Measurements from ENCODE around the gene PDK4.
"Not testable (repeated sequence)": the region's sequence is repeated elsewhere in the genome, so short reads cannot be mapped to it uniquely, and the experiment has no call there.

The PDK4 gene

DNA sequence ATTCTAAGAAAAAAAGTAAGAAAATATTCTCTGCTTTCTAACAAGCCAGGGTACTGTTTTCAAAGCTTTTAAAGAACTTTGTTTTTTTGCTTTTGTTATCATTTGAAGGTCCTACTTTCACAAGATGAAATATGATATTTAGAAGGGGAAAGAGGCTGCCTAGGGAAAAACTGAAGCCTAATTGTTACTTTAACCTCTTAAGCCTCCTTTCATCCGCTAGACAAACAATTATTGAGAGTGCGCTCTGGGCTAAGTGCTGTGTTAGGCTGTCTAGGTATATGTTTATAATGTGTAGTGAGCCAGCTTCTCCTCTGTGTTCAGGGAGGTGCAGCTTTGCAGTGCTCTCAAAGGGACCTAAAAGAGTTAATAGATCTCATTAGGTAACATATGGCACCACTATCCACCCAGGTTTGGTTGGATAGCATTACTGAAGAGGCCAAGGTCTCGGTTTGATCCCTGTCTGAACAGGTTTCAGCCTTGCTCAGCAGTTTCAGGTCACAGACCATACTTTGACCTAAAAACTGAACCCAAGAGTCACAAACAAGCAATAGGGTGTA, 17.9 kb downstream of the PDK4 start:
- TF ChIP-seq, protein P1, sequence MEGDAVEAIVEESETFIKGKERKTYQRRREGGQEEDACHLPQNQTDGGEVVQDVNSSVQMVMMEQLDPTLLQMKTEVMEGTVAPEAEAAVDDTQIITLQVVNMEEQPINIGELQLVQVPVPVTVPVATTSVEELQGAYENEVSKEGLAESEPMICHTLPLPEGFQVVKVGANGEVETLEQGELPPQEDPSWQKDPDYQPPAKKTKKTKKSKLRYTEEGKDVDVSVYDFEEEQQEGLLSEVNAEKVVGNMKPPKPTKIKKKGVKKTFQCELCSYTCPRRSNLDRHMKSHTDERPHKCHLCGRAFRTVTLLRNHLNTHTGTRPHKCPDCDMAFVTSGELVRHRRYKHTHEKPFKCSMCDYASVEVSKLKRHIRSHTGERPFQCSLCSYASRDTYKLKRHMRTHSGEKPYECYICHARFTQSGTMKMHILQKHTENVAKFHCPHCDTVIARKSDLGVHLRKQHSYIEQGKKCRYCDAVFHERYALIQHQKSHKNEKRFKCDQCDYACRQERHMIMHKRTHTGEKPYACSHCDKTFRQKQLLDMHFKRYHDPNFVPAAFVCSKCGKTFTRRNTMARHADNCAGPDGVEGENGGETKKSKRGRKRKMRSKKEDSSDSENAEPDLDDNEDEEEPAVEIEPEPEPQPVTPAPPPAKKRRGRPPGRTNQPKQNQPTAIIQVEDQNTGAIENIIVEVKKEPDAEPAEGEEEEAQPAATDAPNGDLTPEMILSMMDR (IDR thresholded peaks at IDR 0.05; ENCODE audit: low read depth, low read length, missing control alignments): no peak
- no peak overlapping the region for H3K4me3 ChIP-seq (replicated peaks; ENCODE audit: low read depth, low read length)
- DNase-seq (ENCODE audit: extremely low read depth, low read depth): no peak

DNA sequence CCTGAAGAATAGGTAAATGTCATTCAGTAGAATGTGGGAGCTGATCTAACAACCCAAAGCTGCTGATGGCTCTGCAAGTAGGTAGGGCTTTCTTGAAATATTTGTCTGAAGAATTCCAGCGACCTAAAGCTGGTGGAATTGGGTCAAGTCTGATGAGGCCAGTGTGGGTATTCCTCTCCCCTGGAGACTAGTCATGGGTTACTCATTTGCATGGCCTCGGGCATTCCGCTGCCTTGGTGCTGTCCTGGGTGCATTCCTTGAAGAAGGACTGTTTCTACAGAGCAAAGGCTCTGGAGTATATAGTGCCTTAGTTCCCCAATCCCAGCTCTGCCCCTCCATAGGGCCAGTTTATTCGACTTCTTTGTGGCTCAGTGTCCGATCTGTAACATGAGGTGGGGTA, 19.2 kb downstream of the PDK4 start:
- no peak overlapping the region for H3K4me3 ChIP-seq (replicated peaks; ENCODE audit: low read depth, low read length)
- TF ChIP-seq, protein P1 (IDR thresholded peaks at IDR 0.05; ENCODE audit: low read depth, low read length, missing control alignments): no peak
- no peak for DNase-seq (ENCODE audit: extremely low read depth, low read depth)

GRCh38 chr7:95569720-95570119, 26.6 kb downstream of the PDK4 start:
- no peak overlapping the region for H3K4me3 ChIP-seq (replicated peaks; ENCODE audit: low read depth, low read length)
- DNase-seq (ENCODE audit: extremely low read depth, low read depth): no peak
- TF ChIP-seq, protein P1 (IDR thresholded peaks at IDR 0.05; ENCODE audit: low read depth, low read length, missing control alignments): no peak

DNA sequence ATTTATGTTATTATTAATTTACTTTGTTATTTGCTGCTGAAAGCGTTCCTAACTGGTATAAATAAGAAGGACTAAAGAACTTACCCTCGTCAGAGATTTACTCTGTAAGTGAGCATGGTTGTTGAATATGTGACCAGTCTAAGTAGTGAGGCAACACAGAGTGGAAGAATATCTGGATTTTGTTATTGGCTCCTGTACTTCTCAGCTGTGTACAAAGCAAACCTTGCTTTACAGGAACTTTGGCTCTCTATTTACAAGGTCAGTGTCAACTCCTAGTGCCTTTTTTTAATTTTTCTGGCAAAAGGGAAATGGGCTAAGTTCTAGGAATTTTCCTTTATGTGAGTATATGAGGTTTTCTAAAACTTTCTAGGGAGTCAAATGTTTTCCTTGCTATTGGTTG, 35.6 kb downstream of the PDK4 start:
- no peak for DNase-seq (ENCODE audit: extremely low read depth, low read depth)
- TF ChIP-seq, protein P1 (IDR thresholded peaks at IDR 0.05; ENCODE audit: low read depth, low read length, missing control alignments): no peak
- no peak overlapping the region for H3K4me3 ChIP-seq (replicated peaks; ENCODE audit: low read depth, low read length)

- no peak for DNase-seq (ENCODE audit: extremely low read depth, low read depth)
- H3K4me3 ChIP-seq (replicated peaks; ENCODE audit: low read depth, low read length): no peak overlapping the region
- TF ChIP-seq, protein P1 (IDR thresholded peaks at IDR 0.05; ENCODE audit: low read depth, low read length, missing control alignments): no peak
Observed at GRCh38 chr7:95558864-95559263, 37.5 kb downstream of the PDK4 start.

DNA sequence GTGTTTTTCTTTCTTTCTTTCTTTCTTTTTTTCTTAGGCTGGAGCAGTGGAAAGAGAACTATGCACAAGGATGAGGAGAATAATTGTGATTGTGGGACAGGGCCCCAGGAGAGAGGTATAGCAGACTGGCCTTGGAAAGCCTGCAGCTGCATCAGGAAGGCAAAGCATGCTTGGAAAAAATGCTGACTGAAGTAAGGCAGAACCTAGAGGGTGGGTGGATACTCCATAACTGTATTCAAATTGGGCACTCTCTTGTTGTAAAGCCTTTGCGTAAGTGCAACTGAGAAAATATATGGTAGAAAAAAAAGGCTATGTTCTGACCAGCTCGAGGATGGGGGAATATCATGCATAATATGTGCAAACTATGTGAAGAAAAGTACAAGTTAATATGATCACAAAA, 39.5 kb downstream of the PDK4 start:
- TF ChIP-seq, protein P1 (IDR thresholded peaks at IDR 0.05; ENCODE audit: low read depth, low read length, missing control alignments): no peak
- H3K4me3 ChIP-seq (replicated peaks; ENCODE audit: low read depth, low read length): no peak overlapping the region
- DNase-seq (ENCODE audit: extremely low read depth, low read depth): no peak

DNA sequence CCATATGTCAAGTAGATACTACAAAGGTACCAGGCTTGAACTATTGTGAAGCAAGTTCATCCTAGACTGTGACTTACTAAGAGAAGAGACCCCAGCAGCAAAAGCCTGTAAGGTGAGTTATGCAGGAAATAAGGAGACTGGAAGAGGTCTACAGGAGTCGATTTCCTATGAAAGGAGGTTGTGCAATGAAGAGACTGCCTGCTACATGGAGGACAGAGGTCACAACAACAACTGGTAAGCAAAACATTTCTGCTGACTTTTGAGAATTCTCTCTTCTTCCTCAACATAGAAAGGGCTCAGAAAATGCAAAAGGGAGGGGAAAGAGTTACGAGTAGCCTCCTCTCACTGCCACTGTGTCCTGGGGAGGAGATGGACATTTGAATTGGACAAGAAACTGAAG, 42.4 kb downstream of the PDK4 start:
- no peak overlapping the region for H3K4me3 ChIP-seq (replicated peaks; ENCODE audit: low read depth, low read length)
- TF ChIP-seq, protein P1 (IDR thresholded peaks at IDR 0.05; ENCODE audit: low read depth, low read length, missing control alignments): no peak
- DNase-seq (ENCODE audit: extremely low read depth, low read depth): no peak

- not testable (repeated sequence) for DNase-seq (ENCODE audit: extremely low read depth, low read depth); H3K4me3 ChIP-seq (replicated peaks; ENCODE audit: low read depth, low read length)
Observed at GRCh38 chr7:95552010-95552926, 44.0 kb downstream of the PDK4 start.

Measured in HFF-Myc (cell line).